Measurements from ENCODE around the gene PEPD.

DNA sequence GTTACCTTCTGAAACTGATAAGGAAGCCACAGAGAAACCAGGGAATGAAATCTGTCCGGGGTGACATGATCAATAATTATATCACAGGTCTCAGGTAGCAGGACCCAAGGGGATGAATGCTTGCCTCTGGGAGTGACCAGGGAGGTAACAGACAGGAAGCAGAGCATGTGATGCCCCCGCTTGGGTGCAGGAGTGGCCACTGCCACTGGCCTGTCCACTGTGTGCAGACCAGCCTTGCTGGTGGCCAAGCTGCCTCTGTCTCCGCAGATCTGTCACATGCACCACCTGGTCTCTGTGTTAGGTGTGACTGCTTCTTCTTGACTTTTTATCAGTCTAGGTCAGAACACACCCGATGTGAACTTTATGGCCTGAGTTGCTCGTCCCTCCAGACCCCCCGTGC lies 71.8 kb downstream of the PEPD start:
- TF ChIP-seq, protein P1, sequence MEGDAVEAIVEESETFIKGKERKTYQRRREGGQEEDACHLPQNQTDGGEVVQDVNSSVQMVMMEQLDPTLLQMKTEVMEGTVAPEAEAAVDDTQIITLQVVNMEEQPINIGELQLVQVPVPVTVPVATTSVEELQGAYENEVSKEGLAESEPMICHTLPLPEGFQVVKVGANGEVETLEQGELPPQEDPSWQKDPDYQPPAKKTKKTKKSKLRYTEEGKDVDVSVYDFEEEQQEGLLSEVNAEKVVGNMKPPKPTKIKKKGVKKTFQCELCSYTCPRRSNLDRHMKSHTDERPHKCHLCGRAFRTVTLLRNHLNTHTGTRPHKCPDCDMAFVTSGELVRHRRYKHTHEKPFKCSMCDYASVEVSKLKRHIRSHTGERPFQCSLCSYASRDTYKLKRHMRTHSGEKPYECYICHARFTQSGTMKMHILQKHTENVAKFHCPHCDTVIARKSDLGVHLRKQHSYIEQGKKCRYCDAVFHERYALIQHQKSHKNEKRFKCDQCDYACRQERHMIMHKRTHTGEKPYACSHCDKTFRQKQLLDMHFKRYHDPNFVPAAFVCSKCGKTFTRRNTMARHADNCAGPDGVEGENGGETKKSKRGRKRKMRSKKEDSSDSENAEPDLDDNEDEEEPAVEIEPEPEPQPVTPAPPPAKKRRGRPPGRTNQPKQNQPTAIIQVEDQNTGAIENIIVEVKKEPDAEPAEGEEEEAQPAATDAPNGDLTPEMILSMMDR (IDR thresholded peaks at IDR 0.05; ENCODE audit: poor library complexity) = no peak
- TF ChIP-seq EZH2 (IDR thresholded peaks at IDR 0.05; ENCODE audit: borderline replicate concordance) = no peak

Measured in hepatocyte (in vitro differentiated cells).